ENCODE results near the gene FBXL19. TPM values are rescaled to one million over a fixed set of nuclear protein-coding genes. Genes with fewer than 3 reads are reported as not detected.

FBXL19 gene
- total and polyA plus RNA-seq, 2 of the 13 experiments (the other 11 are each of a cell fraction or from before 2014, with no cell fraction given), result 6.0 to 13.7 TPM

- TF ChIP-seq HMGXB3 (CRISPR knock-in tag; IDR thresholded peaks at IDR 0.05; ENCODE audit: borderline replicate concordance) (no peak; the same call in 1 of the 2 replicates), ZC3H13 (CRISPR knock-in tag; IDR thresholded peaks at IDR 0.05) (peak; percentile 30; the same call in 1 of the 2 replicates), ZC3H4 (CRISPR knock-in tag; IDR thresholded peaks at IDR 0.05; ENCODE audit: borderline replicate concordance) (no peak), ARHGAP35 (CRISPR knock-in tag; IDR thresholded peaks at IDR 0.05; ENCODE audit: borderline replicate concordance) (no peak; the same call in 1 of the 2 replicates), ZNF776 (CRISPR knock-in tag; IDR thresholded peaks at IDR 0.05) (peak; percentile 66; the same call in 1 of the 2 replicates), ZNF44 (CRISPR knock-in tag; IDR thresholded peaks at IDR 0.05) (peak; percentile 43; the same call in 1 of the 2 replicates), PTBP1 (IDR thresholded peaks at IDR 0.05; ENCODE audit: low read depth, low read length, poor library complexity, severe bottlenecking) (no peak), SALL2 (CRISPR knock-in tag; IDR thresholded peaks at IDR 0.05) (peak; percentile 41; the same call in 1 of the 2 replicates), TRAFD1 (CRISPR knock-in tag; IDR thresholded peaks at IDR 0.05; ENCODE audit: borderline replicate concordance) (peak; percentile 87; the same call in 1 of the 2 replicates), CENPT (CRISPR knock-in tag; IDR thresholded peaks at IDR 0.05; ENCODE audit: low read depth) (no peak), HOXA7 (CRISPR knock-in tag; IDR thresholded peaks at IDR 0.05) (no peak), ARID4A (CRISPR knock-in tag; IDR thresholded peaks at IDR 0.05; ENCODE audit: borderline replicate concordance) (peak; percentile 62; the same call in 1 of the 2 replicates), U2AF2 (IDR thresholded peaks at IDR 0.05; ENCODE audit: low read depth, low read length) (no peak), ZNF703 (CRISPR knock-in tag; IDR thresholded peaks at IDR 0.05; ENCODE audit: borderline replicate concordance) (0 out of 2 replicates have a peak, but pooled peaks have one; percentile 21), ZFY (CRISPR knock-in tag; IDR thresholded peaks at IDR 0.05) (peak; percentile 88), POGZ (CRISPR knock-in tag; IDR thresholded peaks at IDR 0.05) (peak; percentile 67)
These were observed 62.2 kb downstream of the FBXL19 start (continued) for GRCh38 chr16:30985401-30986128.

All from HepG2 (cell line).